Measurements from ENCODE around the gene GIPC3. TPM values are rescaled to one million over a fixed set of nuclear protein-coding genes. Genes with fewer than 3 reads are reported as not detected.

GIPC3 gene
- total and polyA plus RNA-seq, 9 donors, result 0.11 to 3.3 (median 0.35) TPM

- 75 to 85% (median 80%) methylated on average over 11 of the region's 11 CpGs for WGBS, 3 donors
These were observed 4.2 kb downstream of the GIPC3 start for GRCh38 chr19:3589439-3589838.

DNA sequence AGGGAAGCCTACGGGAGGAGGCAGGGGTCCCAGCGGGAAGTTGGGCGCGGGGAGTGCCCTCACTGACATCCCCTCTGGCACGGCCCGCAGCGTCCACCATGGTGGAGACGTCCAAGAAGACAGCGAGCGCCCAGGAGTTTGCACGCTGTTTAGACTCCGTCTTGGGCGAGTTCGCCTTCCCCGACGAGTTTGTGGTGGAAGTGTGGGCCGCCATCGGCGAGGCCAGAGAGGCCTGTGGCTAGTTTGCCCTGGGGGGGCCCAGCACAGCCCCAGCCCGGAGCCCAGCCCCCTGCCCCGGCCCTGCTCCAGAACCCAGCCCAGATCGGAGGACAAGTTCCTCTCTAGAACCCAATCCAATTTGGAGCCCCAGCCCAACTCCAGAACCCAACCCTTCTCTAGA, 4.7 kb downstream of the GIPC3 start:
- intact Hi-C loops (cut with DNase I), result no loop called here
- Histone ChIP-seq H3K4me3 (no peak overlapping the region), H3K4me1 (ENCODE audit: insufficient read depth) (no peaks in the 10 kb centered on the region), H3K27me3 (no peaks in the 10 kb centered on the region), H3K36me3 (no peaks in the 10 kb centered on the region), H3K9me3 (no peaks in the 10 kb centered on the region), H3K27ac (no peak overlapping the region)
- TF ChIP-seq, protein P1, sequence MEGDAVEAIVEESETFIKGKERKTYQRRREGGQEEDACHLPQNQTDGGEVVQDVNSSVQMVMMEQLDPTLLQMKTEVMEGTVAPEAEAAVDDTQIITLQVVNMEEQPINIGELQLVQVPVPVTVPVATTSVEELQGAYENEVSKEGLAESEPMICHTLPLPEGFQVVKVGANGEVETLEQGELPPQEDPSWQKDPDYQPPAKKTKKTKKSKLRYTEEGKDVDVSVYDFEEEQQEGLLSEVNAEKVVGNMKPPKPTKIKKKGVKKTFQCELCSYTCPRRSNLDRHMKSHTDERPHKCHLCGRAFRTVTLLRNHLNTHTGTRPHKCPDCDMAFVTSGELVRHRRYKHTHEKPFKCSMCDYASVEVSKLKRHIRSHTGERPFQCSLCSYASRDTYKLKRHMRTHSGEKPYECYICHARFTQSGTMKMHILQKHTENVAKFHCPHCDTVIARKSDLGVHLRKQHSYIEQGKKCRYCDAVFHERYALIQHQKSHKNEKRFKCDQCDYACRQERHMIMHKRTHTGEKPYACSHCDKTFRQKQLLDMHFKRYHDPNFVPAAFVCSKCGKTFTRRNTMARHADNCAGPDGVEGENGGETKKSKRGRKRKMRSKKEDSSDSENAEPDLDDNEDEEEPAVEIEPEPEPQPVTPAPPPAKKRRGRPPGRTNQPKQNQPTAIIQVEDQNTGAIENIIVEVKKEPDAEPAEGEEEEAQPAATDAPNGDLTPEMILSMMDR (IDR thresholded peaks at IDR 0.05), result no peak
- TF ChIP-seq POLR2A (IDR thresholded peaks at IDR 0.05) (no peak), EP300 (IDR thresholded peaks at IDR 0.05) (no peak)
- DNase-seq, result no peak
- WGBS, 3 donors, result 92 to 94% (median 93%) methylated on average over 22 of the region's 22 CpGs

More at GRCh38 chr19:3589439-3589838, 4.2 kb downstream of the GIPC3 start:
- Histone ChIP-seq H3K27ac (no peak overlapping the region), H3K36me3 (no peaks in the 10 kb centered on the region), H3K4me3 (no peak overlapping the region), H3K27me3 (no peaks in the 10 kb centered on the region), H3K9me3 (no peaks in the 10 kb centered on the region), H3K4me1 (ENCODE audit: insufficient read depth) (no peaks in the 10 kb centered on the region)
- TF ChIP-seq EP300 (IDR thresholded peaks at IDR 0.05), result no peak
- TF ChIP-seq, protein P1 (IDR thresholded peaks at IDR 0.05), result no peak
- DNase-seq, result no peak
- intact Hi-C loops (cut with DNase I), result no loop called here

DNA sequence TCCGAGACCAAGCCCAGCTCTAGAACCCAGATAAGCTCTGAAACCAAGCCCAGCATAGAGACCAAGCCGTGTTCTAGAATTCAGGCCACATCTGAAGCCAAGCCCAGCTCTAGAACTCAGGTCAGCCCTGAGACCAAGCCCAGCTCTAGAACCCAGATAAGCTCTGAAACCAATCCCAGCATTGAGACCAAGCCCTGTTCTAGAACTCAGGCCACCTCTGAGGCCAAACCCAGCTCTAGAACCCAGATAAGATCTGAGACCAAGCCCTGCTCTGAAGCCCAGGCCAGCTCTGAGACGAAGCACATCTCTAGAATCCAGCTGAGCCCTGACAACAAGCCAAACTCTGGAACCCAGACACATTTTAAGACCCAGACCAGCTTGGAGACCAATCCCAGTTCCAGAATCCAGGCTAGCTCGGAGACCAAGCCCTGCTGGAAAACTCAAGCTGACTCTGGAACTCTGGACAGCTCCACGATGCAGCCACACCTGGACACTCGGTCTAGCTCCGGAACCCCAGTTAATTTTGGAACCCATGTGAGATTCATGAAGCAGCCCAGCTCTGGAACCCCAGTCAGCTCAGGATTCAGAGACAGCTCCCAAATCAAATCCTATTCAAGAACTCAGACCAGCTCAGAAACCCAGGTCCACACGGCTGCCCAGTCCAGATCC, 5.8 kb downstream of the GIPC3 start:
- Histone ChIP-seq H3K4me1 (ENCODE audit: insufficient read depth) (no peaks in the 10 kb centered on the region), H3K4me3 (no peak overlapping the region), H3K36me3 (no peaks in the 10 kb centered on the region), H3K27ac (no peak overlapping the region), H3K27me3 (no peaks in the 10 kb centered on the region), H3K9me3 (no peaks in the 10 kb centered on the region)
- WGBS, 3 donors, result 90 to 95% (median 92%) methylated on average over 8 of the region's 8 CpGs
- no peak for DNase-seq
- intact Hi-C loops (cut with DNase I), result no loop called here
- TF ChIP-seq, protein P1 (IDR thresholded peaks at IDR 0.05), result no peak
- TF ChIP-seq EP300 (IDR thresholded peaks at IDR 0.05) (no peak), POLR2A (IDR thresholded peaks at IDR 0.05) (no peak)

GRCh38 chr19:3591876-3592613, 6.8 kb downstream of the GIPC3 start:
- DNase-seq, result no peak
- TF ChIP-seq POLR2A (IDR thresholded peaks at IDR 0.05), result no peak
- TF ChIP-seq, protein P1 (IDR thresholded peaks at IDR 0.05), result no peak
- TF ChIP-seq EP300 (IDR thresholded peaks at IDR 0.05), result no peak
- Histone ChIP-seq H3K27ac (no peak overlapping the region), H3K4me3 (no peak overlapping the region), H3K9me3 (no peaks in the 10 kb centered on the region), H3K36me3 (no peaks in the 10 kb centered on the region), H3K4me1 (ENCODE audit: insufficient read depth) (no peaks in the 10 kb centered on the region), H3K27me3 (no peaks in the 10 kb centered on the region)
- intact Hi-C loops (cut with DNase I), result no loop called here
- WGBS, 3 donors, result 65 to 72% (median 69%) methylated on average over 9 of the region's 9 CpGs

Data from ovary (tissue), 9 donors.